ENCODE results near the gene CCT2.

Gene CCT2

DNA sequence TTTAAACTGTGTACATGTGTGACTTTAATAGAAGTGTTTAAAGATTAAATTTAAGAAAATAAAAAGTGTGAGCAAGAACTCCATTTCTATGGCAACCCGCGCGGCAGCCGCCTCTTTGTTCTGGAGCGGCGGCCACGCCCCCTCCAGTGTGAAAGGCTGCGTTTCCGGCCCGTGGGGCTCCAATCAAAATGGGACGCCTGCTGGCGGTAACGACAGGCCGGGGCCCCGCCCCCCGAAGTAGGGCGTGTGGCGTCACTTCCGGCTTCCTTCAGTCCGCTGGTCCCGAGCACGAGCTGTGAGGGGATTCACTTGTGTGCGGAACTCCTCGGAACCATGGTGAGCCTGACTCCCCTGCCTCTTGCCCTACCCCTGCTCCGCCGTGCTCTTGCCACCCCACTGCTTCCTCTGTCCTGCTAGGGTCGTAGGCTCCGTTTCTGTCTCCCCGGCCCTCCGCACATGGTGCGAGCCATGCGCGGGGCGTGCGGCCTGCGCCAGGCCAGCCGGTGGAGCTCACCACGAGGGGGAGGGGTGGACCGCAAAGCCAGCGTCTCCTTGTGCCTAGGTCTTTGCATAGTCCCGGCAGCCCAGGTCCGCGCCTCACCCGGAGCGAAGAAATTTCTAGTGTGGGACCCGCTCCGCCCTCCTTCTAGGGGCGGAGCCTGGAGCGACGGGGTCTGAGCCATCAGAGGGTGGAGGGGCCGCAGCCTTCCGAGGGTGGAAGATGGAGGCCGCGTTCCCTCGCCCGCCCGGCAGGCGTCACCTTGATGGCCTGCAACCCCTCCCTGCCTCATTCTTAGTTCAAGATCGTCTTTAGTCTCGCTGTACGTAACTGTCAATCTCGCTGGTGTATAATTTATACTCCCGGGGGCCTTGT lies at the start of gene CCT2:
TSS of gene CCT2 (plus strand) at position 271 of the 874 bp plus-strand sequence. CDS start at position 334, 63 bp downstream.
- peak within 1 kb of the TSS; percentile 77 for H2AFZ ChIP-seq
- TF ChIP-seq, protein P1, sequence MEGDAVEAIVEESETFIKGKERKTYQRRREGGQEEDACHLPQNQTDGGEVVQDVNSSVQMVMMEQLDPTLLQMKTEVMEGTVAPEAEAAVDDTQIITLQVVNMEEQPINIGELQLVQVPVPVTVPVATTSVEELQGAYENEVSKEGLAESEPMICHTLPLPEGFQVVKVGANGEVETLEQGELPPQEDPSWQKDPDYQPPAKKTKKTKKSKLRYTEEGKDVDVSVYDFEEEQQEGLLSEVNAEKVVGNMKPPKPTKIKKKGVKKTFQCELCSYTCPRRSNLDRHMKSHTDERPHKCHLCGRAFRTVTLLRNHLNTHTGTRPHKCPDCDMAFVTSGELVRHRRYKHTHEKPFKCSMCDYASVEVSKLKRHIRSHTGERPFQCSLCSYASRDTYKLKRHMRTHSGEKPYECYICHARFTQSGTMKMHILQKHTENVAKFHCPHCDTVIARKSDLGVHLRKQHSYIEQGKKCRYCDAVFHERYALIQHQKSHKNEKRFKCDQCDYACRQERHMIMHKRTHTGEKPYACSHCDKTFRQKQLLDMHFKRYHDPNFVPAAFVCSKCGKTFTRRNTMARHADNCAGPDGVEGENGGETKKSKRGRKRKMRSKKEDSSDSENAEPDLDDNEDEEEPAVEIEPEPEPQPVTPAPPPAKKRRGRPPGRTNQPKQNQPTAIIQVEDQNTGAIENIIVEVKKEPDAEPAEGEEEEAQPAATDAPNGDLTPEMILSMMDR (IDR thresholded peaks at IDR 0.05) = peak; percentile 24

DNA sequence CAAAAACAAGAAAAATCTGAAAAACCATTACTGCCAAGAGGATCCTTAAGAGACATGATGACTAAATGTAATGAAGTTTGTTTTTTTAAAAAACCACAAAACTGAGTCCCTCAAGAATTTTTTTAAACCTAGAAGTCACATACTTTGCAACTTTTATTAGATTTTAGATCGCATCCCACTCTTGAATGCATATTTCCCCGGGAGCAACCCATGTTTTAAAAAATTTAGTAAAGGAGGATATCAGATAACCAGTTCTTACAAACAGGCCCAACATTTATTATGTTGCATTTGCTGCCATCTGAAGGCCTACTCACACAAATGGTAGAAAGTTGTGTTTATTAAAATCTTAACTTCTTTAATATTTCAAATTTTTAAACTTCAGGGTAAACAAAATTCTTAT lies 44.3 kb upstream of the CCT2 start:
- no peak overlapping the region for H2AFZ ChIP-seq
- no peak overlapping the region for H3K4me3 ChIP-seq (ENCODE audit: low read depth, low read length)
- H3K9me3 ChIP-seq (ENCODE audit: control insufficient read depth, low read length) = no peaks in the 10 kb centered on the region
- no peaks in the 10 kb centered on the region for H3K36me3 ChIP-seq (ENCODE audit: control insufficient read depth, insufficient read depth, low read length)
- H3K79me2 ChIP-seq = peaks cover 20% of the 10 kb centered on the region
- peaks cover 2% of the 10 kb centered on the region for H3K4me1 ChIP-seq
- H3K9ac ChIP-seq = no peak overlapping the region
- TF ChIP-seq, protein P1 (IDR thresholded peaks at IDR 0.05) = no peak
- H3K27me3 ChIP-seq (ENCODE audit: control insufficient read depth, insufficient read depth, low read length) = no peaks in the 10 kb centered on the region
- no peak overlapping the region for H3K4me2 ChIP-seq (ENCODE audit: low read length)
- H3K27ac ChIP-seq = no peak overlapping the region

More for the DNA sequence above, at the start of gene CCT2:
- Histone ChIP-seq H3K9me3 (ENCODE audit: control insufficient read depth, low read length) (no peaks in the 10 kb centered on the region), H3K27me3 (ENCODE audit: control insufficient read depth, insufficient read depth, low read length) (no peaks in the 10 kb centered on the region), H3K79me2 (peaks cover 4% of the 10 kb centered on the region), H3K4me1 (peaks cover 4% of the 10 kb centered on the region), H3K9ac (peak within 1 kb of the TSS; percentile 10), H3K4me3 (ENCODE audit: low read depth, low read length) (peak within 1 kb of the TSS; percentile 97), H3K36me3 (ENCODE audit: control insufficient read depth, insufficient read depth, low read length) (no peaks in the 10 kb centered on the region), H3K4me2 (ENCODE audit: low read length) (peak within 1 kb of the TSS; percentile 65), H3K27ac (peak within 1 kb of the TSS; percentile 71)

DNA sequence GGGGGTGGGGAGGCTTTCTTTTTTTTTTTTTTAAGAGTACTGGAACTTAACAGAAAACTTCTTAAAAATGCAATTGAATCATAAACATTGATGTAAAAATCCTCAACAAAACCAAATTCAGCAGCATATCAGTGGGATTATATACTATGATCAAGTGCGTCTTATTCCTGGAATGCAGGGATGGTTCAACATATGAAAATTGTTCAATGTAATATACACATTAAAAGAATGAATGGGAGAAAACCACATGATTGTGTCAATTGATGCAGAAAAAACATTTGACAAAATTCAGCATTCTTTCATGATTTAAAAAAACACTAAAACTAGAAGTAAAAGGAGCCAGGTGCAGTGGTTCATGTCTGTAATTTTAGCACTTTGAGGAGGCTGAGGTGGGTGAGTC lies 41.2 kb upstream of the CCT2 start:
- Histone ChIP-seq H3K9me3 (ENCODE audit: control insufficient read depth, low read length) (no peaks in the 10 kb centered on the region), H3K27me3 (ENCODE audit: control insufficient read depth, insufficient read depth, low read length) (no peaks in the 10 kb centered on the region), H3K4me3 (ENCODE audit: low read depth, low read length) (no peak overlapping the region), H3K36me3 (ENCODE audit: control insufficient read depth, insufficient read depth, low read length) (no peaks in the 10 kb centered on the region), H3K4me1 (peaks cover 2% of the 10 kb centered on the region), H3K9ac (no peak overlapping the region), H3K79me2 (peaks cover 19% of the 10 kb centered on the region), H3K4me2 (ENCODE audit: low read length) (no peak overlapping the region), H2AFZ (no peak overlapping the region), H3K27ac (no peak overlapping the region)
- TF ChIP-seq, protein P1 (IDR thresholded peaks at IDR 0.05) = no peak

DNA sequence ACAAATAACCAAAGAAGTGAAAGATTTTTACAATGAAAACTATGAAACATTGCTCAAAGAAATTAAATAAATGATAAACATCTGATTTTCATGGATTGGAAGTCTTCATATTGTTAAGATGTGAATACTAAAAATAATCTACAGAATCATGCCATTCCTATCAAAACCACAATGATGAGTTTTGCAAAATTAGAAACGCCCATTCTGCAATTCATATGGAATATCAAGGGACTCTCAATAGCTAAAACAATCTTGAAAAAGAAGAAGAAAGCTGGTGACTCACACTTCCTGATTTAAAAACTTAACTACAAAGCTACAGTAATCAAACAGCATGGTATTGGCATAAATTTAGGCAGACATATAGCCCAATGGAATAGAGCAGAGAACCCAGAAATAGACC lies 40.2 kb upstream of the CCT2 start:
- Histone ChIP-seq H3K4me3 (ENCODE audit: low read depth, low read length) (no peak overlapping the region), H3K9ac (no peak overlapping the region), H3K4me1 (peaks cover 2% of the 10 kb centered on the region), H3K4me2 (ENCODE audit: low read length) (no peak overlapping the region), H3K27me3 (ENCODE audit: control insufficient read depth, insufficient read depth, low read length) (no peaks in the 10 kb centered on the region), H3K27ac (no peak overlapping the region), H3K9me3 (ENCODE audit: control insufficient read depth, low read length) (no peaks in the 10 kb centered on the region), H2AFZ (no peak overlapping the region), H3K36me3 (ENCODE audit: control insufficient read depth, insufficient read depth, low read length) (no peaks in the 10 kb centered on the region), H3K79me2 (peaks cover 14% of the 10 kb centered on the region)
- TF ChIP-seq, protein P1 (IDR thresholded peaks at IDR 0.05) = no peak
